Right lobe of liver (tissue), 4 donors: Measurements from ENCODE around the gene PTN.

Experiments
- POLR2A ChIP-seq: fragments of 450-650 bp; IDR thresholded peaks from one replicate; pipeline ENCODE4 v1.6.1; 2017; ENCODE audit warnings: antibody characterized with exemption, mild to moderate bottlenecking
- TF ChIP-seq, protein P1 (sequence below), 4 donors: fragments of 200-600 bp in 3 of 4; fragments of 450-650 bp in 1 of 4; IDR thresholded peaks; one replicate each; pipeline versions ENCODE4 v1.5.1 to v1.8.0; 2016 to 2022; ENCODE audit warnings: antibody characterized with exemption in 4 of 4, mild to moderate bottlenecking in 2 of 4
- donor health status: DM: no; HTN: no; CAD: no.
- donor health status: DM: no; HTN: no; CAD: no.
- donor health status: DM: no; HTN: yes; CAD: no.

DNA sequence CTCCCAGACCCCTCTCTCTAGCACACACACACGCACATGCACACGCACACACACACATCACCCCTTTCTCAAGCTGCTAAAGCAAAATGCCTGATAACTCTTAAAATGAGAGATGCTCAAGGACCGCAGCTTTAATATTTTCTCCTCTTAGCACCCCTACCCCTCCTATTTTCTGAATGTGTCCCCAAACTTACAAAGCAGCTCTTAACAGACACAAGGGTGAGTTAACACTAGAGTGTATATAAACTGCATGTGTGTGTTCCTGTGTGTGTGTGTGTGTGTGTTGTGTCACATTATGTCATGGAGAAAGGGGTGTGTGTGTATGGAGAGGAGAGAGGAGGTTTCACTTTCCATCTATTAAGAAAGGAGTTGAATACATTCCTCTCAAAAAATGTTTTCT is 1.3 kb downstream of the PTN start:
- TF ChIP-seq, protein P1, sequence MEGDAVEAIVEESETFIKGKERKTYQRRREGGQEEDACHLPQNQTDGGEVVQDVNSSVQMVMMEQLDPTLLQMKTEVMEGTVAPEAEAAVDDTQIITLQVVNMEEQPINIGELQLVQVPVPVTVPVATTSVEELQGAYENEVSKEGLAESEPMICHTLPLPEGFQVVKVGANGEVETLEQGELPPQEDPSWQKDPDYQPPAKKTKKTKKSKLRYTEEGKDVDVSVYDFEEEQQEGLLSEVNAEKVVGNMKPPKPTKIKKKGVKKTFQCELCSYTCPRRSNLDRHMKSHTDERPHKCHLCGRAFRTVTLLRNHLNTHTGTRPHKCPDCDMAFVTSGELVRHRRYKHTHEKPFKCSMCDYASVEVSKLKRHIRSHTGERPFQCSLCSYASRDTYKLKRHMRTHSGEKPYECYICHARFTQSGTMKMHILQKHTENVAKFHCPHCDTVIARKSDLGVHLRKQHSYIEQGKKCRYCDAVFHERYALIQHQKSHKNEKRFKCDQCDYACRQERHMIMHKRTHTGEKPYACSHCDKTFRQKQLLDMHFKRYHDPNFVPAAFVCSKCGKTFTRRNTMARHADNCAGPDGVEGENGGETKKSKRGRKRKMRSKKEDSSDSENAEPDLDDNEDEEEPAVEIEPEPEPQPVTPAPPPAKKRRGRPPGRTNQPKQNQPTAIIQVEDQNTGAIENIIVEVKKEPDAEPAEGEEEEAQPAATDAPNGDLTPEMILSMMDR (IDR thresholded peaks at IDR 0.05) = no peak
- TF ChIP-seq POLR2A = no peak
